Skin of body (tissue), 2 donors: ENCODE measurements around the gene ABCC5. TPM values are rescaled to one million over a fixed set of nuclear protein-coding genes. Genes with fewer than 3 reads are reported as not detected.
"Not testable (repeated sequence)": the region's sequence is repeated elsewhere in the genome, so short reads cannot be mapped to it uniquely, and the experiment has no call there.

Experiments
- DNase-seq: peaks from one replicate; lab custom pipeline; 2025; lab: John Stamatoyannopoulos, UW
- total RNA-seq: library from RNA; depleted of rRNA; stranded (reverse); fragments of >200 nt; gene quantifications from one replicate; pipeline ENCODE4 v1.2.3, GENCODE V29; 2014

Gene ABCC5
- 26.0 TPM for total RNA-seq

- DNase-seq = peak; percentile 89
Observed at GRCh38 chr3:184017672-184018423, at the start of gene ABCC5. TSS of gene ABCC5 (minus strand) at chr3:184017884. CDS start at chr3:184014392, 3,492 bp downstream.

GRCh38 chr3:184066211-184066610, 48.5 kb upstream of the ABCC5 start:
- no peak for DNase-seq

GRCh38 chr3:184062637-184063036, 45.0 kb upstream of the ABCC5 start:
- DNase-seq = no peak

- no peak for DNase-seq
Observed at GRCh38 chr3:184059424-184059823, 41.7 kb upstream of the ABCC5 start.

- DNase-seq = no peak
Observed at GRCh38 chr3:184058029-184058428, 40.3 kb upstream of the ABCC5 start.

- no peak for DNase-seq
Observed at GRCh38 chr3:184052767-184053166, 35.1 kb upstream of the ABCC5 start, which contains the start of gene HTR3C. TSS of gene HTR3C (plus strand) at chr3:184053047. CDS start at chr3:184053081, 34 bp downstream.

GRCh38 chr3:184050217-184050847, 32.6 kb upstream of the ABCC5 start:
- no peak for DNase-seq

GRCh38 chr3:184045995-184046394, 28.3 kb upstream of the ABCC5 start:
- DNase-seq = no peak

- no peak for DNase-seq
Observed at GRCh38 chr3:184042617-184043016, 24.9 kb upstream of the ABCC5 start.

GRCh38 chr3:184040010-184040409, 22.3 kb upstream of the ABCC5 start:
- no peak for DNase-seq

GRCh38 chr3:184039414-184039813, 21.7 kb upstream of the ABCC5 start:
- no peak for DNase-seq

- not testable (repeated sequence) for DNase-seq
Observed at GRCh38 chr3:184038307-184038706, 20.6 kb upstream of the ABCC5 start.

GRCh38 chr3:184037816-184038215, 20.1 kb upstream of the ABCC5 start:
- no peak for DNase-seq

- DNase-seq = no peak
Observed at GRCh38 chr3:184031187-184031792, 13.6 kb upstream of the ABCC5 start, which contains the start of gene HTR3D. TSS of gene HTR3D (plus strand) at chr3:184031742. CDS start at chr3:184031742, 0 bp downstream.

- DNase-seq = no peak
Observed at GRCh38 chr3:184030536-184030935, 12.9 kb upstream of the ABCC5 start.

GRCh38 chr3:184029443-184029842, 11.8 kb upstream of the ABCC5 start:
- no peak for DNase-seq

- not testable (repeated sequence) for DNase-seq
Observed at GRCh38 chr3:184028275-184028890, 10.7 kb upstream of the ABCC5 start.

- not testable (repeated sequence) for DNase-seq
Observed at GRCh38 chr3:184025256-184025655, 7.6 kb upstream of the ABCC5 start.

GRCh38 chr3:184022323-184022722, 4.6 kb upstream of the ABCC5 start:
- peak; percentile 79 for DNase-seq

GRCh38 chr3:184018424-184018973, 815 bp upstream of the ABCC5 start:
- no peak for DNase-seq
